GM23338 (cell line): ENCODE data around the gene DCANP1. TPM values are rescaled to one million over a fixed set of nuclear protein-coding genes. Genes with fewer than 3 reads are reported as not detected.

Experiments used
- ATAC-seq: fragments of 200-7000 bp; cut with Tn5 transposase; 3 replicates; pipeline ENCODE4 v1.9.1; 2020
- DNase-seq: peaks from one replicate; pipeline ENCODE4 v3.0.0-alpha.2; 2015; ENCODE audit warnings: low spot score
- H2AFZ ChIP-seq: fragments of 200-600 bp; sonication (generic); 2 replicates; pipeline ENCODE4 v1.8.0; 2016; ENCODE audit warnings: antibody characterized with exemption, mild to moderate bottlenecking, moderate library complexity
- H3F3A ChIP-seq: fragments of 200-600 bp; sonication (generic); replicated peaks from 2 replicates; pipeline ENCODE4 v1.8.0; 2017; ENCODE audit warnings: antibody characterized with exemption, mixed run types, low read depth
- H3K27ac ChIP-seq: fragments of 200-600 bp; sonication (generic); 2 replicates; pipeline ENCODE4 v1.6.1; 2016; ENCODE audit warnings: low read depth
- H3K27me3 ChIP-seq: fragments of 200-600 bp; sonication (generic); 2 replicates; pipeline ENCODE4 v1.8.0; 2016; ENCODE audit warnings: mild to moderate bottlenecking, mixed run types, moderate library complexity; ENCODE audit not compliant: insufficient read depth
- H3K36me3 ChIP-seq: fragments of 200-600 bp; sonication (generic); 2 replicates; pipeline ENCODE4 v1.8.0; 2016; ENCODE audit warnings: mild to moderate bottlenecking; ENCODE audit not compliant: insufficient read depth
- H3K4me1 ChIP-seq: fragments of 200-600 bp; sonication (generic); 2 replicates; pipeline ENCODE4 v1.8.0; 2016; ENCODE audit warnings: mild to moderate bottlenecking, moderate library complexity; ENCODE audit not compliant: insufficient read depth
- H3K4me2 ChIP-seq: fragments of 200-600 bp; sonication (generic); 2 replicates; pipeline ENCODE4 v1.7.1; 2017; ENCODE audit warnings: mixed run types
- H3K4me3 ChIP-seq: fragments of 200-600 bp; sonication (generic); 2 replicates; pipeline ENCODE4 v1.6.1; 2016; ENCODE audit warnings: mixed run types
- H3K79me2 ChIP-seq: fragments of 200-600 bp; sonication (generic); replicated peaks from 2 replicates; pipeline ENCODE4 v1.8.0; 2017; ENCODE audit warnings: mild to moderate bottlenecking; ENCODE audit not compliant: insufficient read depth
- H3K9me2 ChIP-seq: fragments of 200-600 bp; sonication (generic); 2 replicates; pipeline ENCODE4 v1.8.0; 2017; ENCODE audit not compliant: insufficient read depth
- H4K20me1 ChIP-seq: fragments of 200-600 bp; sonication (generic); replicated peaks from 2 replicates; pipeline ENCODE4 v1.8.0; 2017; ENCODE audit warnings: mild to moderate bottlenecking; ENCODE audit not compliant: insufficient read depth
- H3K27ac Mint-ChIP-seq: 2 replicates; pipeline ENCODE4 v1.8.0; 2020; ENCODE audit warnings: inconsistent platforms, mild to moderate bottlenecking, moderate library complexity, mixed read lengths
- H3K27me3 Mint-ChIP-seq: 3 replicates; pipeline ENCODE4 v1.8.0; 2022; ENCODE audit warnings: low read depth, mild to moderate bottlenecking, moderate library complexity, mixed read lengths, inconsistent platforms; ENCODE audit not compliant: insufficient read depth, poor library complexity
- H3K36me3 Mint-ChIP-seq: 3 replicates; pipeline ENCODE4 v1.8.0; 2021; ENCODE audit warnings: low read depth, mild to moderate bottlenecking, inconsistent platforms, moderate library complexity, mixed read lengths
- H3K4me1 Mint-ChIP-seq: 3 replicates; pipeline ENCODE4 v1.8.0; 2020; ENCODE audit warnings: mild to moderate bottlenecking, inconsistent platforms, mixed read lengths
- H3K4me3 Mint-ChIP-seq: 3 replicates; pipeline ENCODE4 v1.8.0; 2021; ENCODE audit warnings: moderate library complexity, mild to moderate bottlenecking, inconsistent platforms, mixed read lengths
- H3K9me3 Mint-ChIP-seq: 3 replicates; pipeline ENCODE4 v1.8.0; 2020; ENCODE audit warnings: moderate library complexity, mild to moderate bottlenecking, inconsistent platforms, mixed read lengths
- ETS1 ChIP-seq: IDR thresholded peaks from 2 replicates; pipeline ENCODE4 v1.6.1; 2016; ENCODE audit warnings: antibody characterized with exemption
- JUNB ChIP-seq: IDR thresholded peaks from one replicate; pipeline ENCODE4 v1.6.1; 2016; ENCODE audit warnings: antibody characterized with exemption; ENCODE audit not compliant: unreplicated experiment
- NANOG ChIP-seq: IDR thresholded peaks from 2 replicates; pipeline ENCODE4 v1.6.1; 2016; ENCODE audit warnings: antibody characterized with exemption, borderline replicate concordance
- REST ChIP-seq: IDR thresholded peaks from one replicate; pipeline ENCODE4 v1.6.1; 2018; ENCODE audit warnings: antibody characterized with exemption; ENCODE audit not compliant: unreplicated experiment
- STAT1 ChIP-seq: IDR thresholded peaks from one replicate; pipeline ENCODE4 v1.6.1; 2016; ENCODE audit warnings: antibody characterized with exemption; ENCODE audit not compliant: unreplicated experiment
- ZNF114 ChIP-seq: fragments of 250-450 bp; sonication (Bioruptor Pico); IDR thresholded peaks from 2 replicates; pipeline ENCODE4 v1.5.0; 2020; ENCODE audit warnings: mild to moderate bottlenecking, moderate library complexity
- ZNF331 ChIP-seq: fragments of 250-450 bp; sonication (Bioruptor Pico); IDR thresholded peaks from 2 replicates; pipeline ENCODE4 v1.5.0; 2020; ENCODE audit warnings: low read depth, mild to moderate bottlenecking, moderate library complexity
- polyA plus RNA-seq: library from polyadenylated mRNA; unstranded; fragments of >200 nt; fragmentation: Nextera tagmentation; extraction: Ambion mirVana; gene quantifications from 2 replicates; pipeline ENCODE4 v1.2.1, GENCODE V29; 2016
- total RNA-seq: library from RNA; depleted of rRNA; stranded (reverse); fragments of >200 nt; shearing (Covaris generic); gene quantifications from 2 replicates; pipeline ENCODE4 v1.2.3, GENCODE V29; 2014

Gene DCANP1
- total and polyA plus RNA-seq, 2 experiments from 2014 or later = not detected

GRCh38 chr5:135436951-135437418, 10.2 kb downstream of the DCANP1 start:
- Mint-ChIP-seq H3K27ac (no peak overlapping the region), H3K9me3 (no peaks in the 10 kb centered on the region), H3K27me3 (peaks cover 2% of the 10 kb centered on the region), H3K36me3 (no peaks in the 10 kb centered on the region), H3K4me1 (peaks cover 15% of the 10 kb centered on the region), H3K4me3 (no peak overlapping the region)
- DNase-seq (no peak), ATAC-seq (no peak)
- Histone ChIP-seq H3K79me2 (no peaks in the 10 kb centered on the region), H3K27me3 (no peaks in the 10 kb centered on the region), H3F3A (no peaks in the 10 kb centered on the region), H3K4me2 (no peak overlapping the region), H3K4me3 (no peak overlapping the region), H3K4me1 (no peaks in the 10 kb centered on the region), H3K9me2 (no peaks in the 10 kb centered on the region), H2AFZ (no peak overlapping the region), H3K36me3 (no peaks in the 10 kb centered on the region), H3K27ac (no peak overlapping the region), H4K20me1 (no peaks in the 10 kb centered on the region)
- TF ChIP-seq JUNB (no peak), REST (no peak), ZNF114 (CRISPR knock-in tag) (no peak), STAT1 (no peak)

GRCh38 chr5:135435467-135436330, 11.4 kb downstream of the DCANP1 start:
- Histone ChIP-seq H3F3A (no peaks in the 10 kb centered on the region), H3K79me2 (no peaks in the 10 kb centered on the region), H3K4me3 (no peak overlapping the region), H3K4me1 (no peaks in the 10 kb centered on the region), H3K27ac (no peak overlapping the region), H3K9me2 (no peaks in the 10 kb centered on the region), H3K36me3 (no peaks in the 10 kb centered on the region), H2AFZ (no peak overlapping the region), H4K20me1 (no peaks in the 10 kb centered on the region), H3K27me3 (no peaks in the 10 kb centered on the region), H3K4me2 (no peak overlapping the region)
- no peaks in the 10 kb centered on the region for H3K9me3 Mint-ChIP-seq
- no peak for TF ChIP-seq NANOG
- TF ChIP-seq ZNF331 (CRISPR knock-in tag) = no peak
- TF ChIP-seq ZNF114 (CRISPR knock-in tag) = no peak
- TF ChIP-seq ETS1 = no peak
- no peak for TF ChIP-seq REST
- H3K27ac Mint-ChIP-seq = no peak overlapping the region
- no peak for ATAC-seq
- peaks cover 2% of the 10 kb centered on the region for H3K27me3 Mint-ChIP-seq
- no peak for DNase-seq
- H3K36me3 Mint-ChIP-seq = no peaks in the 10 kb centered on the region
- H3K4me3 Mint-ChIP-seq = no peak overlapping the region
- H3K4me1 Mint-ChIP-seq = peaks cover 15% of the 10 kb centered on the region
